IMR-90 (cell line): ENCODE measurements around the gene NFATC1. TPM values are rescaled to one million over a fixed set of nuclear protein-coding genes. Genes with fewer than 3 reads are reported as not detected.

Source experiments
- ATAC-seq: fragments of 200-7000 bp; cut with Tn5 transposase; 2 replicates; pipeline ENCODE4 v1.9.1; 2020; ENCODE audit warnings: low read depth, mild to moderate bottlenecking, moderate library complexity
- BruUV-seq: library from RNA; stranded (reverse); fragments of 400-500 nt; replicated peaks from 2 replicates; lab custom pipeline; 2021; lab: Mats Ljungman, UMichigan
- CTCF ChIA-PET: fragments of 300-600 bp; formaldehyde crosslinking; extraction: SDS; loops from one replicate; lab custom pipeline; 2021; ENCODE audit warnings: antibody characterized with exemption; lab: Yijun Ruan, JAX
- POLR2A ChIA-PET: fragments of 300-600 bp; sonication (Branson Sonifier 250); formaldehyde crosslinking; loops from one replicate; lab custom pipeline; 2022; ENCODE audit warnings: antibody characterized with exemption; ENCODE audit not compliant: unreplicated experiment; lab: Charles Lee
- DNase-seq: peaks from one replicate; pipeline ENCODE4 v3.0.0; 2013
- H2AFZ ChIP-seq: replicated peaks from 2 replicates; pipeline ENCODE3; 2013; ENCODE audit warnings: low read length, mild to moderate bottlenecking; ENCODE audit not compliant: poor library complexity
- H2AK5ac ChIP-seq: 2 replicates; pipeline ENCODE4 v1.6.1; 2013; ENCODE audit warnings: low read depth, low read length, inconsistent platforms
- H2AK9ac ChIP-seq: replicated peaks from 2 replicates; pipeline ENCODE3; 2013; ENCODE audit warnings: mild to moderate bottlenecking, low read depth, low read length, moderate library complexity; ENCODE audit not compliant: poor library complexity
- H2BK120ac ChIP-seq: 2 replicates; pipeline ENCODE4 v1.6.1; 2013; ENCODE audit warnings: low read depth, low read length, inconsistent platforms
- H2BK15ac ChIP-seq: 3 replicates; pipeline ENCODE4 v1.6.1; 2013; ENCODE audit warnings: low read depth, low read length, inconsistent platforms
- H2BK20ac ChIP-seq: 2 replicates; pipeline ENCODE4 v1.6.1; 2013; ENCODE audit warnings: low read depth, mild to moderate bottlenecking, inconsistent platforms, low read length, moderate library complexity
- H2BK5ac ChIP-seq: 2 replicates; pipeline ENCODE4 v1.6.1; 2013; ENCODE audit warnings: mild to moderate bottlenecking, low read depth, low read length, inconsistent platforms; ENCODE audit not compliant: poor library complexity, severe bottlenecking
- H3K14ac ChIP-seq: replicated peaks from 2 replicates; pipeline ENCODE4 v1.6.1; 2013; ENCODE audit warnings: low read depth, low read length, inconsistent platforms
- H3K18ac ChIP-seq: 2 replicates; pipeline ENCODE4 v1.6.1; 2013; ENCODE audit warnings: low read depth, low read length, control low read depth
- H3K23ac ChIP-seq: 2 replicates; pipeline ENCODE4 v1.6.1; 2013; ENCODE audit warnings: low read depth, low read length, inconsistent platforms
- H3K27ac ChIP-seq: 2 replicates; pipeline ENCODE4 v1.5.1; 2013; ENCODE audit warnings: mild to moderate bottlenecking, control low read depth, low read length; ENCODE audit not compliant: insufficient read depth
- H3K27me3 ChIP-seq: 2 replicates; pipeline ENCODE4 v1.6.1; 2013; ENCODE audit warnings: low read length; ENCODE audit not compliant: control insufficient read depth, insufficient read depth
- H3K36me3 ChIP-seq: 2 replicates; pipeline ENCODE4 v1.6.1; 2013; ENCODE audit warnings: low read length, mixed read lengths; ENCODE audit not compliant: control insufficient read depth, insufficient read depth
- H3K4ac ChIP-seq: 2 replicates; pipeline ENCODE4 v1.6.1; 2013; ENCODE audit warnings: low read depth, low read length, inconsistent platforms
- H3K4me1 ChIP-seq: 2 replicates; pipeline ENCODE4 v1.6.1; 2013; ENCODE audit warnings: low read length, mixed read lengths; ENCODE audit not compliant: control insufficient read depth, insufficient read depth
- H3K4me2 ChIP-seq: 2 replicates; pipeline ENCODE4 v1.6.1; 2013; ENCODE audit warnings: low read depth, mild to moderate bottlenecking, control low read depth, low read length, moderate library complexity
- H3K4me3 ChIP-seq: 2 replicates; pipeline ENCODE4 v1.5.1; 2013; ENCODE audit warnings: low read depth, mild to moderate bottlenecking, control low read depth, low read length, moderate library complexity; ENCODE audit not compliant: insufficient read depth
- H3K56ac ChIP-seq: 2 replicates; pipeline ENCODE4 v1.6.1; 2013; ENCODE audit warnings: low read length, inconsistent platforms; ENCODE audit not compliant: insufficient read depth; ENCODE audit errors: extremely low read depth
- H3K79me1 ChIP-seq, 2 experiments: 2 replicates each; pipeline ENCODE4 v1.6.1; 2013; ENCODE audit warnings: low read length in 2 of 2, inconsistent platforms in 1 of 2, low read depth in 1 of 2
- H3K9ac ChIP-seq: 2 replicates; pipeline ENCODE4 v1.6.1; 2013; ENCODE audit warnings: low read depth, low read length, control low read depth
- H3K9me1 ChIP-seq: 2 replicates; pipeline ENCODE4 v1.6.1; 2013; ENCODE audit warnings: low read length, inconsistent platforms; ENCODE audit not compliant: insufficient read depth
- H3K9me3 ChIP-seq: 2 replicates; pipeline ENCODE4 v1.6.1; 2013; ENCODE audit warnings: low read length; ENCODE audit not compliant: control insufficient read depth, insufficient read depth
- H4K20me1 ChIP-seq: 2 replicates; pipeline ENCODE4 v1.6.1; 2013; ENCODE audit warnings: low read length, inconsistent platforms; ENCODE audit not compliant: insufficient read depth
- H4K5ac ChIP-seq: 2 replicates; pipeline ENCODE4 v1.6.1; 2013; ENCODE audit warnings: mild to moderate bottlenecking, low read depth, low read length, control low read depth
- H4K8ac ChIP-seq, 2 experiments: 2 replicates each; pipeline ENCODE4 v1.6.1; 2013; ENCODE audit warnings: low read depth in 2 of 2, low read length in 2 of 2, control low read depth in 1 of 2, inconsistent platforms in 1 of 2
- H4K91ac ChIP-seq: 2 replicates; pipeline ENCODE4 v1.6.1; 2013; ENCODE audit warnings: low read depth, low read length, inconsistent platforms; ENCODE audit not compliant: insufficient read depth
- BHLHE40 ChIP-seq: fragments of 150-350 bp; IDR thresholded peaks from 2 replicates; pipeline ENCODE4 v1.6.1; 2016; ENCODE audit warnings: mild to moderate bottlenecking, low read depth, low read length
- CEBPB ChIP-seq: IDR thresholded peaks from 2 replicates; pipeline ENCODE4 v1.6.1; 2012; ENCODE audit warnings: low read depth, low read length, improper control_type of control experiment
- CHD1 ChIP-seq: IDR thresholded peaks from 2 replicates; pipeline ENCODE4 v1.6.1; 2012; ENCODE audit warnings: low read depth, low read length, improper control_type of control experiment
- FOS ChIP-seq: fragments of 150-350 bp; IDR thresholded peaks from 2 replicates; pipeline ENCODE4 v1.6.1; 2016; ENCODE audit warnings: low read depth, low read length
- MAFK ChIP-seq: IDR thresholded peaks from 2 replicates; pipeline ENCODE4 v1.6.1; 2012; ENCODE audit warnings: low read depth, low read length, improper control_type of control experiment
- MAZ ChIP-seq: IDR thresholded peaks from 2 replicates; pipeline ENCODE4 v1.6.1; 2012; ENCODE audit warnings: low read depth, mild to moderate bottlenecking, low read length, improper control_type of control experiment, moderate library complexity, borderline replicate concordance
- MXI1 ChIP-seq: IDR thresholded peaks from 2 replicates; pipeline ENCODE4 v1.6.1; 2012; ENCODE audit warnings: low read depth, mild to moderate bottlenecking, low read length, moderate library complexity, borderline replicate concordance
- NFE2L2 ChIP-seq: fragments of 150-350 bp; IDR thresholded peaks from 2 replicates; pipeline ENCODE4 v1.6.1; 2016; ENCODE audit warnings: low read depth, mild to moderate bottlenecking, low read length
- RCOR1 ChIP-seq: IDR thresholded peaks from 2 replicates; pipeline ENCODE4 v1.6.1; 2012; ENCODE audit warnings: mild to moderate bottlenecking, low read length, improper control_type of control experiment; ENCODE audit not compliant: insufficient replicate concordance
- RFX5 ChIP-seq: IDR thresholded peaks from 2 replicates; pipeline ENCODE4 v1.8.0; 2012; ENCODE audit warnings: low read depth, mild to moderate bottlenecking, low read length, moderate library complexity
- SMC3 ChIP-seq: fragments of 150-350 bp; IDR thresholded peaks from 2 replicates; pipeline ENCODE4 v1.6.1; 2016; ENCODE audit warnings: low read depth, mild to moderate bottlenecking, antibody characterized with exemption, low read length, moderate library complexity
- WGBS, 2 experiments: methylation state at CpG; one replicate each; pipeline versions ENCODE4 v1.1.5 to v1.1.7; 2013; ENCODE audit warnings: missing lambda C conversion rate in 2 of 2; ENCODE audit not compliant: insufficient read length in 1 of 2; ENCODE audit errors: extremely low coverage in 2 of 2; 5-methylcytosine and 5-hydroxymethylcytosine counted together
- dilution Hi-C: fragments of 300-500 bp; cut with HindIII; formaldehyde crosslinking; loops from one replicate; pipeline ENCODE4 v1.14.3; 2018; ENCODE audit warnings: low sequenced_read_pairs; ENCODE audit not compliant: unreplicated experiment
- in situ Hi-C: fragments of 300-500 bp; cut with MboI; formaldehyde crosslinking; loops from 3 replicates; pipeline ENCODE4 v1.14.3; 2019; ENCODE audit warnings: low sequenced_read_pairs, inconsistent platforms, mixed read lengths
- intact Hi-C: fragments of 100-400 bp; cut with micrococcal nuclease; formaldehyde crosslinking; loops from 2 replicates; pipeline ENCODE4 v1.10.0; 2022
- polyA plus RNA-seq, 3 experiments: library from polyadenylated mRNA; depleted of rRNA; stranded (reverse); fragments of >200 nt; gene quantifications; 2 replicates each; pipeline ENCODE4 v1.2.3, GENCODE V29; 2012; ENCODE audit warnings: low replicate concordance in 1 of 3
- total RNA-seq: library from RNA; depleted of rRNA; stranded (reverse); fragments of >200 nt; gene quantifications from 2 replicates; pipeline ENCODE4 v1.2.3, GENCODE V29; 2012
- TF ChIP-seq, protein P1 (sequence below): fragments of 150-350 bp; IDR thresholded peaks from 2 replicates; pipeline ENCODE4 v1.6.1; 2017; ENCODE audit warnings: mild to moderate bottlenecking, antibody characterized with exemption, low read length, low read depth
- TF ChIP-seq, protein P2 (sequence below): fragments of 150-350 bp; IDR thresholded peaks from 2 replicates; pipeline ENCODE4 v1.6.1; 2016; ENCODE audit warnings: low read depth, mild to moderate bottlenecking, low read length, moderate library complexity, borderline replicate concordance
- TF ChIP-seq, protein P3 (sequence below): conservative IDR thresholded peaks from 2 replicates; pipeline ENCODE4 v1.5.1; 2012; ENCODE audit warnings: mild to moderate bottlenecking, low read depth, low read length, improper control_type of control experiment

Gene NFATC1
- total and polyA plus RNA-seq, 2 of the 4 experiments (the other 2 are of a cell fraction) = 0.36 to 1.8 TPM

DNA sequence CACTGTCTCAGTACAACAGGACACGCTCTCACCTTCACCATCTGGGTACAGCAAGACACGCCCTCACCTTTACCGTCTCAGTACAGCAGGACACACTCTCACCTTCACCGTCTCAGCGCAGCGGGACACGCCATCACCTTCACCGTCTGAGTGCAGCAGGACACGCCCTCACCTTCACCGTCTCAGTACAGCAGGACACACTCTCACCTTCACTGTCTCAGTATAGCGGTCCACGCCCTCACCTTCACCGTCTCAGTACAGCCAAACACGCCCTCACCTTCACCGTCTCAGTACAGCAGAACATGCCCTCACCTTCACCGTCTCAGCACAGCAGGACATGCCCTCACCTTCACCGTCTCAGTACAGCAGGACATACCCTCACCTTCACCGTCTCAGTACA, 174.0 kb downstream of the NFATC1 start:
- Histone ChIP-seq H2AK9ac (peak overlapping the region; percentile 46), H2BK5ac (peak overlapping the region; percentile 22), H3K79me1 (no peaks in the 10 kb centered on the region), H3K27ac (peak overlapping the region; percentile 60; the same call in 1 of the 2 replicates), H3K27me3 (no peaks in the 10 kb centered on the region), H3K36me3 (no peaks in the 10 kb centered on the region), H2AFZ (peak overlapping the region; percentile 33), H3K4ac (peak overlapping the region; percentile 96), H2BK15ac (peak overlapping the region; percentile 98), H3K4me1 (peaks cover 23% of the 10 kb centered on the region), H4K20me1 (no peaks in the 10 kb centered on the region), H2BK20ac (peak overlapping the region; percentile 78; the same call in 1 of the 2 replicates), H3K18ac (peak overlapping the region; percentile 87), H3K23ac (peak overlapping the region; percentile 80; the same call in 1 of the 2 replicates), H3K9me3 (peaks cover 7% of the 10 kb centered on the region), H3K9me1 (peaks cover 9% of the 10 kb centered on the region), H4K5ac (peak overlapping the region; percentile 62), H3K4me3 (no peak overlapping the region), H2BK120ac (peak overlapping the region; percentile 88), H3K9ac (no peak overlapping the region), H4K8ac (peak overlapping the region; percentile 51 to 76; a peak in 3 of 4 replicates), H4K91ac (peak overlapping the region; percentile 87), H3K56ac (no peak overlapping the region), H3K14ac (peak overlapping the region; percentile 82), H2AK5ac (peak overlapping the region; percentile 100), H3K4me2 (peak overlapping the region; percentile 9; the same call in 1 of the 2 replicates)
- 93% methylated on average over 14 of the region's 18 CpGs; no CpG with 5 or more reads in 1 of the 2 experiments for WGBS, 2 experiments
- POLR2A ChIA-PET = no interaction called here
- ATAC-seq = no peak
- CTCF ChIA-PET = no interaction called here
- no peak for DNase-seq
- dilution Hi-C loops = no loop called here
- in situ Hi-C loops = no loop called here
- intact Hi-C loops = no loop called here
- BruUV-seq = no TSS peak
- no peak for TF ChIP-seq FOS
- TF ChIP-seq, protein P1, sequence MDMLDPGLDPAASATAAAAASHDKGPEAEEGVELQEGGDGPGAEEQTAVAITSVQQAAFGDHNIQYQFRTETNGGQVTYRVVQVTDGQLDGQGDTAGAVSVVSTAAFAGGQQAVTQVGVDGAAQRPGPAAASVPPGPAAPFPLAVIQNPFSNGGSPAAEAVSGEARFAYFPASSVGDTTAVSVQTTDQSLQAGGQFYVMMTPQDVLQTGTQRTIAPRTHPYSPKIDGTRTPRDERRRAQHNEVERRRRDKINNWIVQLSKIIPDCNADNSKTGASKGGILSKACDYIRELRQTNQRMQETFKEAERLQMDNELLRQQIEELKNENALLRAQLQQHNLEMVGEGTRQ = no peak
- TF ChIP-seq, protein P2, sequence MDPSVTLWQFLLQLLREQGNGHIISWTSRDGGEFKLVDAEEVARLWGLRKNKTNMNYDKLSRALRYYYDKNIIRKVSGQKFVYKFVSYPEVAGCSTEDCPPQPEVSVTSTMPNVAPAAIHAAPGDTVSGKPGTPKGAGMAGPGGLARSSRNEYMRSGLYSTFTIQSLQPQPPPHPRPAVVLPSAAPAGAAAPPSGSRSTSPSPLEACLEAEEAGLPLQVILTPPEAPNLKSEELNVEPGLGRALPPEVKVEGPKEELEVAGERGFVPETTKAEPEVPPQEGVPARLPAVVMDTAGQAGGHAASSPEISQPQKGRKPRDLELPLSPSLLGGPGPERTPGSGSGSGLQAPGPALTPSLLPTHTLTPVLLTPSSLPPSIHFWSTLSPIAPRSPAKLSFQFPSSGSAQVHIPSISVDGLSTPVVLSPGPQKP = no peak
- TF ChIP-seq RCOR1 = no peak
- no peak for TF ChIP-seq MAFK
- no peak for TF ChIP-seq RFX5
- no peak for TF ChIP-seq SMC3
- TF ChIP-seq CEBPB = no peak
- TF ChIP-seq NFE2L2 = no peak
- TF ChIP-seq, protein P3, sequence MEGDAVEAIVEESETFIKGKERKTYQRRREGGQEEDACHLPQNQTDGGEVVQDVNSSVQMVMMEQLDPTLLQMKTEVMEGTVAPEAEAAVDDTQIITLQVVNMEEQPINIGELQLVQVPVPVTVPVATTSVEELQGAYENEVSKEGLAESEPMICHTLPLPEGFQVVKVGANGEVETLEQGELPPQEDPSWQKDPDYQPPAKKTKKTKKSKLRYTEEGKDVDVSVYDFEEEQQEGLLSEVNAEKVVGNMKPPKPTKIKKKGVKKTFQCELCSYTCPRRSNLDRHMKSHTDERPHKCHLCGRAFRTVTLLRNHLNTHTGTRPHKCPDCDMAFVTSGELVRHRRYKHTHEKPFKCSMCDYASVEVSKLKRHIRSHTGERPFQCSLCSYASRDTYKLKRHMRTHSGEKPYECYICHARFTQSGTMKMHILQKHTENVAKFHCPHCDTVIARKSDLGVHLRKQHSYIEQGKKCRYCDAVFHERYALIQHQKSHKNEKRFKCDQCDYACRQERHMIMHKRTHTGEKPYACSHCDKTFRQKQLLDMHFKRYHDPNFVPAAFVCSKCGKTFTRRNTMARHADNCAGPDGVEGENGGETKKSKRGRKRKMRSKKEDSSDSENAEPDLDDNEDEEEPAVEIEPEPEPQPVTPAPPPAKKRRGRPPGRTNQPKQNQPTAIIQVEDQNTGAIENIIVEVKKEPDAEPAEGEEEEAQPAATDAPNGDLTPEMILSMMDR = no peak
- TF ChIP-seq MAZ = no peak
- TF ChIP-seq BHLHE40 = no peak
- TF ChIP-seq CHD1 = no peak
- TF ChIP-seq MXI1 = no peak
